HT-29 (cell line): ENCODE measurements around the gene HARS2. TPM values are rescaled to one million over a fixed set of nuclear protein-coding genes. Genes with fewer than 3 reads are reported as not detected.
A peak's percentile ranks its signal among the peaks of the same experiment; 100 is the strongest.
"Not testable (repeated sequence)": the region's sequence is repeated elsewhere in the genome, so short reads cannot be mapped to it uniquely, and the experiment has no call there.

Source experiments
- DNase-seq: peaks from one replicate; pipeline ENCODE4 v3.0.0-alpha.2; 2015; ENCODE audit warnings: low spot score
- total RNA-seq: library from RNA; depleted of rRNA; stranded (reverse); fragments of >200 nt; shearing (Covaris generic); gene quantifications from 2 replicates; pipeline ENCODE4 v1.2.3, GENCODE V29; 2014; rRNA removed

HARS2 gene
- total RNA-seq: 20.4 and 24.0 TPM in 2 replicates

- DNase-seq: peak; percentile 96
Measured at GRCh38 chr5:140690941-140691924, at the start of gene HARS2, which contains the start of gene HARS1. HARS2 (plus strand) TSS chr5:140691455; CDS start chr5:140691649, 194 bp downstream. HARS1 (minus strand) TSS chr5:140691370; CDS start chr5:140691304, 66 bp downstream.

GRCh38 chr5:140641716-140642115 lies 49.5 kb upstream of the HARS2 start:
- no peak for DNase-seq

DNA sequence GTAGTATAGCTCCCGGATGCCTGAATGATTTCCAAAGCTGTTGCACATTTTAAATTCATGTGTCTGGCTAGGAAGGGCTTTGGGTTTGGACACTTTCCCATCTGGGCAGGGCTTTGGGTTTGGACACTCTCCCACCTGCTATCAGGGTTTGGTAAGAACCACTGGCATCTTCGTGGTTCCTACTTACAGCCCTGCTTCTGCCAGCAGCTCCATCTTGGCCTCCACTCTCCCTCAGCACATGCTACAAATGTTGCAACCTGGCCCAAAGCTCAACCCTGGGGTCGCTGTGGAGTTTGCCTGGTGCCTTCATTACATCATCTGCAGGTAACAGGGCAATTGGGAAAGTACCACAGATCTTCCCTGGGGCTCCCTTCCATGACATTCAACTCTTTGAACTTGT lies 48.5 kb upstream of the HARS2 start:
- no peak for DNase-seq

GRCh38 chr5:140647042-140647419 lies 44.2 kb upstream of the HARS2 start:
- DNase-seq: peak; percentile 29

DNA sequence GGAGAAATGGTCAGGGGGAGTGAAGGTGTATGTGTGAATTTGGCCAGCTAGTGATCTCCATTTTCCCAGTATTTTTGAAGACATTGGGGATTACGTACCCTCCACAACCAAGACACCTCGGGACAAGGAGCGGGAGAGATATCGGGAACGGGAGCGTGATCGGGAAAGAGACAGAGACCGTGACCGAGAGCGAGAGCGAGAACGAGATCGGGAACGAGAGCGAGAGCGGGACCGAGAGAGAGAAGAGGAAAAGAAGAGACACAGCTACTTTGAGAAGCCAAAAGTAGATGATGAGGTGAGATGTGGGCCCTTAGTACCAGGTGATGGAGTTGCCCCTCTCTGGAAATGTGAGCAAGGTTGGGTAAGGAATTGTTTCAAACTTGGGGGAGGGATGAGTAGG lies 32.4 kb upstream of the HARS2 start:
- no peak for DNase-seq

DNA sequence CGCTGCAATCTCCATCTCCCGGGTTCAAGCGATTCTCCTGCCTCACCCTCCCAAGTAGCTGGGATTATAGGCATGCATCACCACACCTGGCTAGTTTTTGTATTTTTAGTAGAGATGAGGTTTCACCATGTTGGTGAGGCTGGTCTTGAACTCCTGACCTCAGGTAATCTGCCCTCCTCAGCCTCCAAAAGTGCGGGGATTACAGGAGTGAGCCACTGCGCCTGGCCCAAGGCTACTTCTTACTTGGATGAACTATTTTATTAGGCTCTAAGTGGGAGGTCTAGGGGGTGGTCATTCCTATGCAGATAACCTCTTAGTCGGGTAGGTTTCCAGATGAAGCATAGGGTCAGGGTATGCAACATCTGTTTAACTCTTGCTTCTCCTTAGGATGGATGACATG lies 30.9 kb upstream of the HARS2 start:
- not testable (repeated sequence) for DNase-seq

DNA sequence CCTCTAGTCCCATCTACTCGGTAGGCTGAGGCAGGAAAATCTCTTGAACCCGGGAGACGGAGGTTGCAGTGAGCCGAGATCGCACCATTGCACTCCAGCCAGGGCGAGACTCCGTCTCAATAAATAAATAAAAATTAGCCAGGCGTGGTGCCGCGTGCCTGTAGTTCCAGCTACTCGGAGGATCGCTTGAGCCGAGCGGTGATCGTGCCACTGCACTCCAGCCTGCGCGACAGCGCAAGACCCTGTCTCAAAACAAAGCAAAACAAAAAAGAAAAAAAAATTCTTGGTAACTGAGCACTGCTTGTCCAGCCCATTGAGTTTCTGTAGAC lies 27.3 kb upstream of the HARS2 start:
- DNase-seq: no peak

- peak; percentile 97 for DNase-seq
Measured at GRCh38 chr5:140664359-140665119, 26.7 kb upstream of the HARS2 start, which contains the start of gene WDR55. WDR55 (plus strand) TSS chr5:140664904; CDS start chr5:140664913, 9 bp downstream.

DNA sequence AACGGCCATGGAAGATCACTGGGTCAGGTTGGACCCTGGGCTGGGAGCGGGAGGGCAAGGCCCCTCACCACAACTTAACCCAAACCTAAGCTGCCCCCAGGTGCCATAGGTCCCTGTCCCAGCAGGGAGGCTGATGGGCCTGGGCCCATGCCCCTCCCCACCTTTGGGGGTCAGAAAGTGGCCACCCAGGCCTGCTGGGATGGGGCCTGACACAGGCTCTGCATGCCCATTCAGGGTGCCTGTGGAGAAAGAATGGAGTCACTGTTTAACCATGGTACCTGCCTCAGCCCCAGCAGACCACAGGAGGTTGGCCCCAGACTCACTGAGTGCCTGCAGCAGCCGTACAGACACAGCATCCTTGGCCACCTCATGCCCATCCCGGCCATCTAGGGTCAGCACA lies 20.2 kb upstream of the HARS2 start:
- not testable (repeated sequence) for DNase-seq

DNA sequence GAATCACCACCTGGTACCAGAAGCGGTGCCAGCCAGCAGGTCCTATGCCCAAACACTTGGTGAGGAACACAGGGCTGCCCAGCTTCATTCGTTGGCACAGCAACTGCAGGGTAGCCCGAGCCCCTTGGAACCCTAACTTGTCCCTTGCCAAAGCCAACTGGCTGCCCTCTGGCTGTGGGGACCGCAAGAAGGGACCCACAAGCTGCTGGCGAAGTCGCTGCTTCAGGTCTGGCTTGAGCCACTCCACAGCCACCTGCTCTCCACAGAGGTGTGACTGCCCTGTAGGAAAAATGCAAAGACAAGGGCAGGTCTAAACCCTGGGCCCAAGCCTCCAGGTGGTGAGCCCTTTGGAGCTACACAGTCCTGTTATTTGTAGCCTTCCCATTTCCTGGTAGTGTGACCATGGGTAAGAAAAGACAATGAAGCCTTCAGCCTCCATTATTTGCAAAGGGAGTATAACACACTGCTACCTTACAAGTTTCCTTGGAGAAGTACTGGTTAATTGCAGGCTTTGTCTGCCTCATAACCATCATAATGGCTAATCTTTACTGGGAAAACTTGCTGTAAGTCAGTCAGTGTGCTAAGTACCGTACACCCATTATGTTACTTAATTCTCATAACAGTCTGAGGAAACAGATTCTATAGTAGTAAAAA lies 19.7 kb upstream of the HARS2 start:
- no peak for DNase-seq

- DNase-seq: no peak
Measured at GRCh38 chr5:140672455-140673186, 18.6 kb upstream of the HARS2 start.

GRCh38 chr5:140673187-140673976 lies 17.9 kb upstream of the HARS2 start, which contains the start of gene DND1:
DND1 (minus strand) TSS chr5:140673576; CDS start chr5:140673542, 34 bp downstream.
- DNase-seq: no peak

DNA sequence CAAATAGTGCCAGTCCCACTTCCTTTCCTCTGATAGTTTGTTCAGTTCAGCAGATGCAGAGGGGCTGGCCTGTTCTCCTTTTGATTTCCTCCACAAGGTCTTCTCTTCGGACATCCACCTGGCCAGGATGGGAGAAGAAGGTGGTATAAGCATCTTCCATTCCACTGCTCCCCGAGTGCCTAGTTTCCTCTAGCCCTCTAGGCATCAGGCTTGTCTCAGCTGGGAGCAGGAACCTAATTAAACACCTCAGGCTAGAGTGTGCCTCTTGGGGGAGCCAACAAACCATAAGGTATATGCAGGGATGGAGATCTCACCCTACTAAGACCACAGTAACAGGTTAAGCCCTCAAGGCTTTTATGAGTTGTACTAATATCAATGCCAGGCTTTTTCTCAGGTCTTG lies 17.0 kb upstream of the HARS2 start:
- DNase-seq: no peak

- DNase-seq: no peak
Measured at GRCh38 chr5:140674629-140675028, 16.6 kb upstream of the HARS2 start.

DNA sequence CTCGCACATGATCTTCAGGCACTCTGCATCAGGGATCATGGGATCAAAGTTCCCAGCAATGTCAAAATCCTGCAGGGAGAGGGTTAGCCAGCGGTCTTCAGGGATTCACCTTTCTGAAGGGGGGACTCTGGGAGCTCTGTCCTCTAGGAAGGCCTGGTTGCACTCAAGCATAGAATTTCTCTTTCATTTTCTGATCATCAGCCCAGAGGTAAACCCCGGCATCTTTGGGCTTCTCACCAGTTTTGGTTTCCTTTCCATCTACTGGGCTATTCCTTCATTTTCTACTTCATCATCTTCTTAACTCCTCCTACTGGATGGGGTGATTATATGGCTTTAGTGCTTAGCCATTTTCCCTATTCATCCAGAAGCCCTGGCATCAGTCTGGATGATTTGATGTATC lies 13.3 kb upstream of the HARS2 start:
- DNase-seq: no peak

DNA sequence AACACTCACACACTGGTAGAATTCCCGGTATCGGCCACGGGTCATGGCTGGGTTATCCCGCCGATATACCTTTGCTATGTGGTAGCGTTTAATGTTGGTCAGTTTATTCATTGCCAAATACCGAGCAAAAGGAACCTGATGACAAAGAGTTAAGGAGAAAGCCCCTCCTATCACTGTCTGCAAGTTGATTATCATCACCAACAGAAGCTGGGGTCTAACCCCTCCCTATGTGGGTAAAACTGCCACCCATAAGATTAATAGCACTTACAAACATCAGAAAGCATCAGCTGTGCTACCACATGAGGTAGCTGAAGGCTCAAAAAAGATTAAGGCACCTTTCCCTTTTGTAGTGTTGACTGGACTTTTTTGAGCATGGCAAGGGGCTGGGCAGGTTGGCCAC lies 12.3 kb upstream of the HARS2 start:
- DNase-seq: no peak

GRCh38 chr5:140690376-140690932 lies 801 bp upstream of the HARS2 start:
- DNase-seq: no peak

- DNase-seq: no peak
Measured at GRCh38 chr5:140694276-140694675, 3.0 kb downstream of the HARS2 start.

- no peak for DNase-seq
Measured at GRCh38 chr5:140696891-140697492, 5.7 kb downstream of the HARS2 start.
